ENCODE results near the gene IQCM. TPM values are rescaled to one million over a fixed set of nuclear protein-coding genes. Genes with fewer than 3 reads are reported as not detected.

Gene IQCM
- total RNA-seq, 1 donor from 2014 or later: not detected

GRCh38 chr4:149311076-149311475, 504.6 kb downstream of the IQCM start:
- intact Hi-C loops (cut with micrococcal nuclease): no loop called here

- intact Hi-C loops (cut with micrococcal nuclease): no loop called here
Measured at GRCh38 chr4:149306537-149306936, 509.1 kb downstream of the IQCM start.
